Body of pancreas (tissue), 4 donors: ENCODE results near the gene EEF1AKMT3. TPM values are rescaled to one million over a fixed set of nuclear protein-coding genes. Genes with fewer than 3 reads are reported as not detected.

ENCODE experiments used
- ATAC-seq: fragments of 150-250 bp; one replicate; pipeline ENCODE4 v1.9.1; 2016
- DNase-seq, 4 donors: peaks; one replicate each; pipeline ENCODE4 v3.0.0-alpha.2; 2019
- H3K27ac ChIP-seq, 4 donors: fragments of 200-600 bp; sonication (generic); 1 replicate in 3 of 4; 2 replicates in 1 of 4; pipeline versions ENCODE4 v1.5.1 to v1.6.1; 2016 to 2019; ENCODE audit warnings: mild to moderate bottlenecking in 1 of 4, mixed read lengths in 1 of 4, moderate library complexity in 1 of 4
- H3K27me3 ChIP-seq, 2 donors: fragments of 200-600 bp; sonication (generic); one replicate each; pipeline ENCODE4 v1.6.0; 2016; ENCODE audit warnings: mild to moderate bottlenecking in 1 of 2
- H3K36me3 ChIP-seq, 2 donors: fragments of 200-600 bp; sonication (generic); replicated peaks in 1 of 2; 2 replicates each; pipeline ENCODE4 v1.5.1; 2016; ENCODE audit warnings: low read depth in 2 of 2; ENCODE audit not compliant: insufficient read depth in 1 of 2
- H3K4me1 ChIP-seq: fragments of 200-600 bp; sonication (generic); one replicate; pipeline ENCODE4 v1.6.0; 2016
- H3K4me3 ChIP-seq, 2 donors: fragments of 200-600 bp; sonication (generic); 1 replicate in 1 of 2; 2 replicates in 1 of 2; pipeline ENCODE4 v1.5.1; 2016 to 2019
- H3K9me3 ChIP-seq, 3 donors: fragments of 200-600 bp; sonication (generic); 1 replicate in 2 of 3; 2 replicates in 1 of 3; pipeline ENCODE4 v1.5.1; 2016
- CTCF ChIP-seq, 7 experiments: fragments of 450-650 bp in 4 of 7; fragments of 200-600 bp in 3 of 7; sonication (generic) in 3 of 7; IDR thresholded peaks; one replicate each; pipeline ENCODE4 v1.5.1; 2016 to 2019; ENCODE audit warnings: antibody characterized with exemption in 7 of 7
- POLR2A ChIP-seq, 3 donors: fragments of 450-650 bp; IDR thresholded peaks; one replicate each; pipeline ENCODE4 v1.6.1; 2016; ENCODE audit warnings: antibody characterized with exemption in 3 of 3, mild to moderate bottlenecking in 2 of 3
- WGBS, 2 donors: methylation state at CpG; one replicate each; pipeline ENCODE4 v1.1.5; 2017; 5-methylcytosine and 5-hydroxymethylcytosine counted together
- intact Hi-C: fragments of 100-400 bp; cut with DNase I; formaldehyde crosslinking; loops from one replicate; pipeline ENCODE4 v1.15.1; 2023
- total RNA-seq, 2 donors: library from RNA; depleted of rRNA; stranded (reverse); fragments of >200 nt; gene quantifications; one replicate each; pipeline ENCODE4 v1.1.0, GENCODE V29; 2016

EEF1AKMT3 gene
- total RNA-seq, 2 donors from 2014 or later: 11.2 to 15.0 TPM

DNA sequence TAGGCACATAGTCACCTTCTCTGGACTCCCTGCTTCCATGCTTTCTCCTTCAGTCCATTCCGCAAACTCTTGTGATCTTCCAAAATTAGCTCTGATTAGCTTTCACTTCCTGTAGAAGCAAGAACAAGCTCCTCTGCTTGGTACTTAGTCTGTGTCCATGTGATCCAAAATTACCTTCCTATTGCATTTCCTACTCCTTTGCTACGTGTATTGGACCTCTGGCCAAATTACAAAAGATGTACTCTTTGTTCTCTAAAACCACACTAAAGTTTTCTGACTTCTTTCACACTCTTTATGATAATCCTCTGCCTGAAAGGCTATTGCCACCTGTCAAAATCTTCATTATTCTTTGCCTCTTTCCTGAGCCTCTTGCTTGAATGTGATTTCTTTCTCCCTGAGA is 9.4 kb downstream of the EEF1AKMT3 start:
- DNase-seq (no peak), ATAC-seq (no peak)
- Histone ChIP-seq H3K4me1 (peaks cover 28% of the 10 kb centered on the region), H3K4me3 (no peak overlapping the region), H3K36me3 (peaks cover 0 to 10% of the 10 kb centered on the region in 2 donors), H3K9me3 (no peaks in the 10 kb centered on the region), H3K27me3 (no peaks in the 10 kb centered on the region), H3K27ac (peak overlapping the region in 2 of 4 donors; percentile 74 to 76)
- WGBS, 2 donors: 53 to 63% methylated on average over 2 of the region's 2 CpGs
- TF ChIP-seq POLR2A (IDR thresholded peaks at IDR 0.05): no peak
- TF ChIP-seq CTCF (IDR thresholded peaks at IDR 0.05): no peak
- intact Hi-C loops: no loop called here

- H3K27ac ChIP-seq: peak overlapping the region in 3 of 4 donors; percentile 71 to 76 (median 74)
- WGBS, 2 donors: 3 to 6% methylated on average over 4 of the region's 4 CpGs
- intact Hi-C loops: no loop called here
- DNase-seq: no peak
- ATAC-seq: peak; percentile 28
- no peak for TF ChIP-seq CTCF (IDR thresholded peaks at IDR 0.05)
- no peak for TF ChIP-seq POLR2A (IDR thresholded peaks at IDR 0.05)
- peaks cover 28% of the 10 kb centered on the region for H3K4me1 ChIP-seq
- peaks cover 0 to 10% of the 10 kb centered on the region in 2 donors for H3K36me3 ChIP-seq
- H3K9me3 ChIP-seq: no peaks in the 10 kb centered on the region
- no peak overlapping the region for H3K4me3 ChIP-seq
- H3K27me3 ChIP-seq: no peaks in the 10 kb centered on the region
Measured at GRCh38 chr12:57782243-57782607, 9.8 kb downstream of the EEF1AKMT3 start.

DNA sequence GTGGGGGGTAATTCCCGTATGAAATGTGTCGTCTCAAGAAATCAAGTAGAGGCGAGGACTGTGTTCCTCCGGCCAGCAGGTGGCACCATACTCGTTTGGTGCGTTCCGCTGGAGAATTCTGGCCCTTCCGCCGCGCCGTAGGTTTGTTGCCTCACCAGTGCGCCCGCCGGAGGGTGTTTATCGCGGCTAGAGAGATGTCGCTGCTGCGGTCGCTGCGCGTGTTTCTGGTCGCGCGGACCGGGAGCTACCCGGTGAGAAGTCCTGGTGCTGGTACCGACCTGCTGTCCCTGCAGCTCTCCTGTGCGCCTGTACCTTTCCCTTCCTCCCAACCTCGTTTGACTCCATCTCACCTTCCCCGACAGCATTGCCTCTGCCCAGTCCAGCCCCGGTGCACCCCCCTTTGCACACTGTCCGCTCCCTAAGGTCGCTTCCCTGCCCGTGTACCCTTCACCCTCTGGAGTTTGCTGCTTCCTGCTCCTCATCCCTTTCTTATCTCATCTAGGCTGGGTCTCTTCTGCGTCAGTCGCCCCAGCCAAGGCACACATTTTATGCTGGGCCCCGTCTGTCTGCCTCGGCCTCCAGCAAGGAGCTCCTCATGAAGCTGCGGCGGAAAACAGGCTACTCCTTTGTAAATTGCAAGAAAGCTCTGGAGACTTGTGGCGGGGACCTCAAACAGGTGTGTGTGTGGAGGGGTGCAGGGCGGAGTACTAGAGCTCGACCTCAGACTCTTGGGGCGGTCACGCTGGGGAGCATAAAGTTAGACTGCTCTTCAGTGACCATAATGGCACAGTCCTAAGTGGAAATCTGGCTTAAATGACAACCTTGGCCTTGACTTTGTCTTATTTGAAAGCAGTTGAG is 10.4 kb downstream of the EEF1AKMT3 start, which contains the start of gene TSFM:
TSS of gene TSFM (plus strand) at position 180 of the 858 bp plus-strand sequence. CDS start at position 195, 15 bp downstream.
- Histone ChIP-seq H3K27me3 (no peaks in the 10 kb centered on the region), H3K9me3 (no peaks in the 10 kb centered on the region), H3K4me1 (peaks cover 28% of the 10 kb centered on the region), H3K4me3 (peak within 1 kb of the TSS; percentile 64 to 98), H3K36me3 (peaks cover 0 to 14% of the 10 kb centered on the region in 2 donors), H3K27ac (peak within 1 kb of the TSS; percentile 55 to 76 (median 72))
- intact Hi-C loops: no loop called here
- WGBS, 2 donors: 0% methylated on average over 37 to 45 of the region's 45 CpGs
- ATAC-seq (peak; percentile 98), DNase-seq (peak; percentile 95 to 97 (median 96))
- TF ChIP-seq POLR2A (IDR thresholded peaks at IDR 0.05) (peak; percentile 37 to 84 (median 82)), CTCF (IDR thresholded peaks at IDR 0.05) (peak; percentile 86 to 98 (median 97))

DNA sequence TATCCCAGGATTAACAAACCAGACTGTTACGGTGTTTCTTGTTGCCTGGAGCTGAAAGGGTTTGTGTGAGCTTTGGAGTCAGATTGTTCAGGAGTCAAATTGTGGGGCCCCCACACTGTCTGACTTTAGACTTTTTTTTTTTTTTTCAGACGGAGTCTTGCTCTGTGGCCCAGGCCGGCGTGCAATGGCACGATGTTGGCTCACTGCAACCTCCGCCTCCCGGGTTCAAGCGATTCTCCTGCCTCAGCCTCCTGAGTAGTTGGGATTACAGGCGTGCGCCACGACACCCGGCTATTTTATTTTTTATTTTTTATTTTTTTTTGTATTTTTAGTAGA is 11.0 kb downstream of the EEF1AKMT3 start:
- Histone ChIP-seq H3K9me3 (no peaks in the 10 kb centered on the region), H3K4me3 (peak overlapping the region in 1 of 2 donors; percentile 98), H3K36me3 (peaks cover 0 to 14% of the 10 kb centered on the region in 2 donors), H3K4me1 (peaks cover 28% of the 10 kb centered on the region), H3K27me3 (no peaks in the 10 kb centered on the region), H3K27ac (no peak overlapping the region)
- TF ChIP-seq POLR2A (IDR thresholded peaks at IDR 0.05): no peak
- TF ChIP-seq CTCF (IDR thresholded peaks at IDR 0.05): no peak
- ATAC-seq: no peak
- intact Hi-C loops: no loop called here
- no peak for DNase-seq
- WGBS, 2 donors: 71 to 83% methylated on average over 12 of the region's 12 CpGs
